Stimulated activated CD8-positive, alpha-beta memory T cell treated with anti-CD3 and anti-CD28 coated beads, Interleukin-12 subunit alpha, Interleukin-12 subunit beta, amount 100 ng/mL, for 24 hours (primary cell): ENCODE data around the gene CEP43.

ENCODE experiments used
- DNase-seq: peaks from one replicate; pipeline ENCODE4 v3.0.0-alpha.2; 2020; ENCODE audit errors: extremely low read depth

Gene CEP43

DNA sequence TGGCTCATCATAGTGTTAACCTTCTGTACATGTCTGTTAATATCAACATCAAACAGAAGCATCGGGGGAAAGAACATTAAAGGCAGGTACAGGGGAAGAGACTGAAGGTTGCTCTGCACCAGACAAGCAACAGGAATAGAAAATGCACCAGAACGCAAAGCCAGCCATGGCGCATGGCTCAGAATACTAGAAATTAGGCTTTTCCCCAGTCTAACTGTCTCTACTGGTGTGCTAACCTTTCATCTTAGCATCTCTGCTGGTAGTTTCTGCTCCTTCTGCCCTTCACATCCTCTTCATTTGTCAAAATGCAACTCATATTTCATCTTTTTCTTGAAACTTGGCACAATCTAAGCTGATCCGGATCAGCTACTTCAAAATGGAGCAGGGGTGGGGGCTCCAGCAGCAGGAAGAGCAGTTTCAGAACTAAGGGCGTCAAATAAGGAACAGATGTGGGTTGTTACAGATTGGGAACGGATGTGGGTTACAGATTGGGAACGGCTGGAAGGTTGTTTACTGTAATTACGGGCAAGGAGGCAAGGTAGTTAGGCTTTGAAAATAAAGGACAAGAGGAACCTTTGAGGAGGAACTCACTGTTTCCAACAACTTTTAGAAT is 29.7 kb upstream of the CEP43 start:
- DNase-seq: no peak

DNA sequence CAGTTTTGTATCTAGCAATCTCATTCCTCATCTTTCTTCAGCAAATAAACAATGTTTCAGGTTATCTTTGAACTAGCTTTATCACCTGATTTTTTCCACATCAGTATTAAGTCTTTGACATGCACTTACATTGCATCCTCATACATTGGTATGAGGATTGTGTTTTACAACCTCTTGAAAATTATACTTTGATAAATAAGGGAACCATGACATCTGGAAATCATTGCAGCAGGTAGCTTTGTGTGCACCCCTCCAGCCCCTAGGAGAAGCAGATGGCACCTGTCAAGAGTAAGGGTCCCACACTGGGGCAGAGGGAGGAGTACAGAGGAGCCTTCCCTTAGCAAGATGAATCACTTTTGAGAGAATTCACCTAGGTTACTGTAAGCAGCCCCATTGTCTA is 29.1 kb upstream of the CEP43 start:
- DNase-seq: no peak

DNA sequence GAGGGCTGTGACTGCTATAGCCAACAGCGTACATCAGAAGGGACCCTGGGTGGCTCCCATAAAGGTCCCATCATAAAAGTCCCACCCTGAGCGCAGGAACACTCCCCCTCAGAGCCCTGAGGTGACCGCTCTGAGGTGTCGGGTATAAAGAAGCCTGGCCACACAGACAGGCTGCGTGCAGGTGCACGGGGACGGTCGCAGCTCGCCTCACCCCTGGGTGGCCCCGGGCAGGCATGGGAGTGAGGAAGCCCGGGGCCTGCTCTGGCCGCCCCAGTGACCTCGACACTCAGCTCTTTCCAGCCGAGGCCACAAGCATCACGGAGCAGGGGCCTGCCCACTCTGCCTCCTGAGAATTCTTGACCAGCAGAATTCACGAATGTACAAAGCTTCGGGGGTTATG is 28.4 kb upstream of the CEP43 start:
- DNase-seq: no peak

DNA sequence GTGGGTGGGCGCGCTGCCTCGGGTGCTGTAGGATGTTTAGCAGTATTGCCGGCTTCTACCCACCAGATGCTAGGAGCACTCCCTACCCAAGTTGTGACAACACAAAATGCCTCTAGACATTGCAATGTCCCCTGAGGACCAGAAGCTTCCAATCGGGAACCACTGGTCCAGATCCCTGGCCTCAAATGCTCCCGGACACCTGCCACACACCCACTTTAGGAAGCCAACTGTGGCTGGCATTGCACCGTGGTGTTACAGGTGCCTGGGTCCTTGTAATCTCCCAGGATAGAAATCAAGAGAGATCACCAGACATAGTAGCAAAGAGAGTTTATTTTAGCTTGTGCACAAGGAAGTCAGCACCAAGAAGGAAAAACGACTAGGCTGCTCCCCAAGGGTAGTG is 27.9 kb upstream of the CEP43 start:
- DNase-seq: no peak

- DNase-seq: no peak
Observed at GRCh38 chr6:166972101-166972500, 27.1 kb upstream of the CEP43 start.

DNA sequence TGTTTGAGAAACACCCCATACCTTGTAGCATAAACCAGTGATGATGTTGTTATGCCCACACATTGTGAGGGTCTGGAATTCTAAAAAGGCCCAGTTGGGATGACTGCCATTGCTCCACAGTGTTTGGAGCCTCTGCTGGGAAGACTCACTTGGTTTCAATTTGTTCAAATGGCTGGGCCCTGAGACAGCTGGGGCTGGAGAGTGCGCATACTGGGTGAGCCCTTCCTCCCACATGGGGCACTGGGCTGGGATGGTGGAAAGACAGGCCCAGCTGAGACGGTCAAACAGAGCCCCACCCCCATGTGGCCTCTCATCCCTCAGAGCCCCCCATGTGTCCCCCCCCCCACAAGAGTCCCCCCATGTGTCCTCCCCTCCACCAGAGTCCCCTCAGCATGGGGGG is 22.6 kb upstream of the CEP43 start:
- no peak for DNase-seq

- DNase-seq: no peak
Observed at GRCh38 chr6:166977621-166978525, 21.3 kb upstream of the CEP43 start.

DNA sequence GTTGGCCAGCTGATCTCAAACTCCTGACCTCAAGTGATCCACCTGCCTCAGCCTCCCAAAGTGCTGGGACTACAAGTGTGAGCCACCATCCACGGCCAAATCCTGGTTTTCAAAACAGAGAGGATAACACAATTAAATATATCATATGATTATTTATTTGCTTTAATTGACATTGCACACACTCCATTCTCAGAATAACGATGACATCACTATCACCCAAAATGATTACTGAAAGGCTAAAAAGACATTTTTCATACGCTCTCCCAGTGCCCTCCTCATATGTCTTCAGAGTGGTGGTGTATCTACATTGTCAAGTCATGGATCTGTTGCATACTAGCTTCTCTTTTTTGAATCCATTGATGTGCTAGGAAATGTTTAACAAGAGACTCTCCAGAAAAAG is 18.5 kb upstream of the CEP43 start:
- no peak for DNase-seq

- DNase-seq: no peak
Observed at GRCh38 chr6:166987448-166987847, 11.7 kb upstream of the CEP43 start.

GRCh38 chr6:166987930-166988329 is 11.3 kb upstream of the CEP43 start:
- DNase-seq: no peak

DNA sequence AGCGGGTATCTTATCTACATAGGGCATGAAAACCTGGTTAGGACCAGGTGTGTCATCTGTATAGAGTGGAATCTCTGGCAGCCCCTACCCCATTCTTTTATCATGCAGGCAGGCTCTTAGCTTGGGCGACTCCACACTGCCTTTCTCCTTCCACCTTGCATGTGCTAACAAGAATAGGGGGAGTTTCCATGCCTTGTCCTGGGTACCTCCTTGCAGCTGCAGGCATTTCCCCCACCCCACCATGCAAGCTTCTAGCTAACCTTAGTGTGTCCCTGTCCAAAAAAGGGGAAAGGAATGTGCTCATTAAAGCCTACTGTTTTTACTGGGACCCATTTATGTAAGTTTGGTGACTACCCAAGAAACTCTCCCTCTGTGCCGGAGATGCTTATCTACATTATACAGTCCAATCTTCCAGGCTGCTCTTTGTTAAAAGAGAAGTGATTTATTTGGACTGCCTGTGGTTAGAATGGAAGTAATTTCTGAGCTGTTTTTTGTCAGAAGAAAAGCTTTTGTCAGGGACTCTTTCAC is 10.5 kb upstream of the CEP43 start:
- no peak for DNase-seq

DNA sequence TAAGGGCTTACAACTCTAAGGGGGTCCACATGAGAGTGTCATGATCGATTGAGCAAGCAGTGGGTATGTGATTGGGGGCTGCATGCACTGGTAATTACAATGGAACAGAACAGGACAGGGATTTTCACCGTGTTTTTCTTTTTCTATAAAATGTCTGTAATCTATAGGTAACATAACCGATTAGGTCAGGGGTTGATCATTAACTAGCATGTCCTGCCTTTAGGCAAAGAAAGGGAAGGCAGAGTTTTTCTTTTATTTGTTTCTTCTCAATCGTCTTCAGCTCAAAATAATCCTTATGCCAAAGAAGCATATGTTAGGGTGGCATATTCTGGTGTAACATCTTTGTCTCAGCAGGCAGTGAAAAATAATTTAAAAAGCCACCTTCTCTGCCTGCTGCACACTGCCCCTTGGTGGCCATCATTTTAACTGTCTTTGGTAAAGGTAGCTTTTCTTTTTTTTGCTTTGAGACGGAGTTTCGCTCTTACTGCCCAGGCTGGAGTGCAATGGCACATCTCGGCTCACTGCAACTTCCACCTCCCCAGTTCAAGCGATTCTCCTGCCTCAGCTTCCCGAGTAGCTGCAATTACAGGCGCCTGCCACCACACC is 9.7 kb upstream of the CEP43 start:
- no peak for DNase-seq

- DNase-seq: no peak
Observed at GRCh38 chr6:166996406-166996805, 2.8 kb upstream of the CEP43 start.

GRCh38 chr6:166997348-166997747 is 1.8 kb upstream of the CEP43 start:
- DNase-seq: no peak

GRCh38 chr6:166997768-166998255 is 1.4 kb upstream of the CEP43 start:
- no peak for DNase-seq

- DNase-seq: no peak
Observed at GRCh38 chr6:166998256-166999144, 697 bp upstream of the CEP43 start.

GRCh38 chr6:166999884-167000253 is 672 bp downstream of the CEP43 start:
- DNase-seq: no peak

- no peak for DNase-seq
Observed at GRCh38 chr6:167000759-167001158, 1.6 kb downstream of the CEP43 start.

DNA sequence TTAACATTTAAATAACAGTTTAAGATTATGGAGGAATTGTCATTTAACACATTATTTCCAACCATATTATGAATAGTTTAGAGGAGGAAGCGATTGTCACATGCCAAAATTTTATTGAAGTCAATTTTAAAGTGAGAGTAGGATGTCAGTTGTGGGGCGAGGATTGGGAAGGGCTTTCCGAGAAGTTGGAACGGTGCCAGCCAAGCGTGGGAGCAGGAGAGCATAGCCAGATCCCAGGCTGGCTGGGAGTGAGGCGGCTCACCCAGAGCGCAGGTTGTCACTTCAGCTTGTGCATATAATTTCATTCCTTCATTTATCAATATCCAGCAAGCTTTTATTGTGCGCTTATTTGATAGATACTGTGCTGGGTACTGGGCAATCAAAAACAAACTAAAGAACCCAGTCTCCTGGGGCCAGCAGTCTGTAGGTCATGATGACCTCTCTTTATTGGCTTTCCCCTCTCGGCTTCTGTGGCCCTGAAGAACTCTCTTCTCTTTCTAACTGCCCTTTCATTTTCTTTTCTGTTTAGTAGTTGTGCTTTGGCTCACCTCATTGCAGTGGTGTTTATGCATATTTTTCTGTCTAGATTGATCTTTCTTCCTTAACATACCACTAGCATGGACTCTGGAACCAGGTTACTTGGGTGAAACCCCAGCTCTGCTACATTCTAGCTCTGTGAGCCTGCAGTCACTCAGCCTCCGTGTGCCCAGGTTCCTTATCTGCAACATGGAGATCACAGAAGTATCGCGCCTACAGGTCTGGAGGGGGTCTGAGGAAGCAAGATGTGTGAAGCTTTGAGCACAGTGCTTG is 6.4 kb downstream of the CEP43 start:
- DNase-seq: no peak

DNA sequence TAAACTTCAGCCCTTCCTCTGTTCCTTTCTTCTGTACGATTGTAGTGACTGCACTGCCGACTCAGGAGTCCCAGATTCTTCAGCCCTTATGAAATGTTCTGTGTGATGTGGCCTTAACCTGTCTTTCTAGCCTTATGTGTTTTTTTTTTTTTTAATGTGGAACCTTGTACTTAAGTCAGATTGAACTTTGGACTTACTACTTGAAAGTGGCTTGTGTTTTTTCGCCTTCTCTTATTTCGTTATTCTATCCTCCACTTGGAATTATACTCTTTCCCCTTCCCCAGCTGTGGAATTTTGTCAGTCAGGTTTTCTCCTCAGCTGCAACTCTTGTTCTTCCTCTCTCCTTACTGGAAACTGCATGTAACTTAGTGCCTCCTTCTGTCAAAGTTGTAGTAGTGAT is 8.8 kb downstream of the CEP43 start:
- no peak for DNase-seq

DNA sequence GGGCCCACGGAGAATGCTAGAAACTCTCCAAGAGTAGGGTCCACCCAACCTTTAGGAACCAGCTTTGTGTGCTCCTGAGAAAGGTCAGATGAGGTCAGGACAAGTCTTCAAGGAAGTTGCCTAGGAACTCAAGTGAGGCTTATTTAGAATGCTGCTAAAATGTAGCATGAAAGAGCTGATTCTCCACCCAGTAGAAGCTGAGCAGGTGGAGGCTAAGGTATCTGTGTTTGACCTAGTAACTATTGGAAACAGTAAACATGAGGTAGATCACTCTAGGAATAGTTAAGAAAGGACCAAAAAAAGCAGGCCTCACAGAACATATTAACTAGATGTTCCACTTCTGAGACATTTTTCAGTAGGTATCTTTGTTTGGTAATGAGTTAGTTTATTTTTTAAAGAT is 13.9 kb downstream of the CEP43 start:
- DNase-seq: no peak
